Measurements from ENCODE around the gene SLC12A7.
"Not testable (repeated sequence)": the region's sequence is repeated elsewhere in the genome, so short reads cannot be mapped to it uniquely, and the experiment has no call there.

Gene SLC12A7

DNA sequence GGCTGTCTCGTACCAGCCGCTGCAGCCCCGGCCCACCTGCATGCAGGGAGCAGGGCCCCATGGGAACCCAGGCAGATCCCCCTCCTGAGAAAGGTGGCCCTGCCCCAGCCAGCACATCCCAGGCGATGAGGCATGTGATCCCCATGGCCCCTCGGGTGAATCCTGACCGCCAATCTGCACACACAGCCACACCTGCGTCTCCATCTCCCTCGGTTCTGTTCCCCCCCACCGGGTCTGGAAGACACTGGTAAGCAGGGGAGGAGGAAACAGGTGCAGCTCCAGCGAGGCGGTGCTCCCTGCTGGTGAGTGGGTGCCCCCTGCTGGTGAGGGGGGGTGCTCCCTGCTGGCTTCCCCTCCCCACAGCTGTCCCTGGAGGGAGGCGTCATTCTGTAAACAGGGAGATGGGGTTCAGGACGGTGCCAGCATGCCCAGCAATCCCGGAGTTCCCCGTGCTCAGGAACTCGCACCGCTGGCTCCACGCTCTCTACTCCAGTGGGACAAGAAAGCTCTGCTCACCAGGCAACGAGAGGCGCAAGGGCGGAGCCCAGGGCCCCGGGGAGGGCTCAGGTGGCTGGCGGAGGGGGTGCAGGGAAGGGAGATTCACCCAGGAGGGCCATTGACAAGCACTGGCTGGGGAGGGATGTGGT is 28.4 kb upstream of the SLC12A7 start:
- DNase-seq: peak; percentile 52 to 77 (median 71)

DNA sequence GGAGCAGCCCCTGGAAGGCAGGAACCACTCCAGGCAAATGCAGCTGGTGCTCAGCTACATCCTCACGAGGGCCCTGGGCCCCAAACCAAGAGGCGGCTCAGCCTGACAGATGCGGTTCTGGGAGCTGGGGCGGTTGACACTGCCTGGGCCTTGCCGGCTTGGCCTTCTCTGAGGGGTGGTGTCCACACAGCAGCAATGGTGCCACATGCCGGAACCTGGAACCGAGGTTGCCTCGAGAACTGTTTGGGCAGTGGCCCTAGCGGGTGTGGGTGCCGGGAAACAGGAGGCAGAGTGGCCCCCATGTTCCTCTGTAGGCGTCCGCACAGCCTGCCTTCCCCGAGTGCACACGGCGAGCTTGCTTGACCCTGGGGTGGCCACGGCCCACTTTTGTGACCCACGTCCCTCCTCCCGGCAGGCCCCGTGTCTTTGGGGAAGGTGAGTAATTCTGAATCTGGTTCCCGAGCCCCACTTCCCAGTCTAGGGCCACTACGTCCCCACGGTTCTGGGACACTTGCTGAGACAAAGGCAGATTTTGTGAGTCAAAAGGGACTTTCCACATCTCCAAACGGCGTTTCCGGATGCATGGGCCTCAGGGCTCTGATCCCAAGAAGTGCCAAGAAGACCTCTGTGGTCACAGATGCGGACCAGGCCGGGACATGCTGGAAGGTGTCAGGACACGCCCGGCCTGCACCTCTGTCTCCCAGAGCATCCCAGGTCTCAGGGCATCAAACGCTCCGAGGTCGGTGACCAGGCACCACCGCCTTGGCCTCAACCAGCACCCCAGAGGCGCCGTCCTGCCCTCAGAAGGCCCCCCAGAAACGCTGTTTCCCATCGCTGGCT is 27.7 kb upstream of the SLC12A7 start:
- DNase-seq: no peak

DNA sequence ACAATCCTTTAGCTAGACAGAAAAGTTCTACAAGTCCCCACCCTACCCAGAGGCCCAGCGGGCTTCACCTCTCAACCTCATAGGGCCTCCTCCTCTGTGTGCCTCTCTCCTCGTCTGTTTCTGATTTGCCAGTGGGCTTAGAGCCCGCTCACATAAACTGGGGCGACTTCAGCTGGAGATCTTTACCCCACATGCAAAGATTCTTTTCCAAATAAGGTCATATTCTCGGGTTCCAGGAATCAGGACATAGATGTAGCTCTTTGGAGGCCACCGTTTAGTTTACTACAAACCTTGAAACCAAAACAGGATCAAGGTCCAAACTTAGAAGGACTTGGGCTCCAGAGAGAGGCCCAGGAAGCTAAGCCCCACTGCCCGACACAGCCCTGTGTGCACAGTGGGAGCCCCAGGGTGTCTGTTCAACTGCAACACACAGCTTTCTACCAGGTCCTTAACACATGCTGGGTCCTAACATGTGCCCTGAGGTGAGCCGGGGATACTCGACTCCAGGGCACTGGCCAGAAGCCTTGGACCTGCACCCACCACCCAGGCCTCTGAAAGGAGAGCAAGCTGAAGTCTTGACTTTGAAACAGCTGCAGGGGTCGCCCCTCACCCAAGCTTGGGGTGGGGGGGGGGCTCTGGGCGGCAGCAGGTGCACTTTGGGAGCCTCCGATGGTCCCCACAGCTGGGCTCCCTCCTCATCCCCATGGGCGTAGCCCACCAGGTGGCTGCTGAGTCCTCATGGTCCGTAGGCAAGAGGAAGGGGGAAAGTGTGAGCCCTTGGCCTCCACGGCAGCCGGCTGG is 26.8 kb upstream of the SLC12A7 start:
- DNase-seq: no peak

DNA sequence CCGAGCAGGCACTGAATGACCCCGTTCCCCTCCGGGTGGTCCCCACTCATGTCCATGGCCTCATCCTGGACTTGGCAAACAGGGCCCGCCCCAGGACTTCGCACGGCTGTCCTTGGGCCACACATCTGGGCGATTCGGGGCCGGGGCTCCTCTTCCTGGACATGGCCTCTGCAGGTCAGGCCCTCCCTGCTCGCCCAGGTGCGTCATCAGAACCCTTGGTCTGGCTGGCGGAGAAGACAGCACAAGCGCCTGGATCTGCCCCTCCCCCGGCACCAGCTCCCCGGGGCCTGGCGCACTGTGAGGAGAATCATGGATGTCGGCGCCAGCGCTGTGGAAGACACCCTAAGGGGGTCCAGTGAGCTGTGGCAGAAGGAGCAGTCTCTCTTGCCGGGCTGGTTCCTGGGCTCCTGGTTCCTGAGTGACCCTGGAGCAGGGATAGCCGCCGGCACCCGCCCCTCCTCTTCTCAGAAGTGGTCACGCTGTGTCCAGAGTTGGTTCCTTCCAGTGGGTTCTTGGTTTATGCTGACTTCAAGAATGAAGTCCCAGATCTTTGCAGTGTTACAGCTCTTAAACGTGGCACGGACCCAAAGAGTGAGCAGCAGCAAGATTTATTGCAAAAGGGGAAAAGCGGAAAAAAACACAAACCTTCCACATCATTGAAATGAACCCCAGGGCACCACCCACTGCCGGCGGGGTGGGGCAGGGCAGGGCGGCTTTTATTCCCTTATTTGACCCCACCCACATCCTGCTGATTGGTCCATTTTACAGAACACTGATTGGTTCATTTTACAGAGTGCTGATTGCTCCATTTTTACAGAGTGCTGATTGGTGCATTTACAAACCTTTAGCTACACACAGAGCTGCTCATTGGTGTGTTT is 25.9 kb upstream of the SLC12A7 start:
- no peak for DNase-seq

DNA sequence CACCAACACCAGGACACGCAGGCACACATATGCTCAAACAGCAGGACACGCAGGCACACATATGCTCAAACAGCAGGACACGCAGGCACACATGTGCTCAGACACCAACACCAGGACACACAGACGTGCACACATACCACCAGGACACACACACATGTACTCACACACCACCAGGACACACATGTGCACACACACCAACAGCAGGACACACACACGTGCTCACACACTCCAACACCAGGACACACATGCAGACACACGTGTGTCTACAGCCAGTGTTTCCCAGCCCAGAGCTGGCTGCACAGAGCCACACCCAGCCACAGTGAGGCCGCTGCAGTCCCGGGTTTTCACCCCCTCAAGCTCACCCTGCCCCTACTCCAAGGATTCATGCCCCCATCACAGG is 25.0 kb upstream of the SLC12A7 start:
- DNase-seq: no peak

DNA sequence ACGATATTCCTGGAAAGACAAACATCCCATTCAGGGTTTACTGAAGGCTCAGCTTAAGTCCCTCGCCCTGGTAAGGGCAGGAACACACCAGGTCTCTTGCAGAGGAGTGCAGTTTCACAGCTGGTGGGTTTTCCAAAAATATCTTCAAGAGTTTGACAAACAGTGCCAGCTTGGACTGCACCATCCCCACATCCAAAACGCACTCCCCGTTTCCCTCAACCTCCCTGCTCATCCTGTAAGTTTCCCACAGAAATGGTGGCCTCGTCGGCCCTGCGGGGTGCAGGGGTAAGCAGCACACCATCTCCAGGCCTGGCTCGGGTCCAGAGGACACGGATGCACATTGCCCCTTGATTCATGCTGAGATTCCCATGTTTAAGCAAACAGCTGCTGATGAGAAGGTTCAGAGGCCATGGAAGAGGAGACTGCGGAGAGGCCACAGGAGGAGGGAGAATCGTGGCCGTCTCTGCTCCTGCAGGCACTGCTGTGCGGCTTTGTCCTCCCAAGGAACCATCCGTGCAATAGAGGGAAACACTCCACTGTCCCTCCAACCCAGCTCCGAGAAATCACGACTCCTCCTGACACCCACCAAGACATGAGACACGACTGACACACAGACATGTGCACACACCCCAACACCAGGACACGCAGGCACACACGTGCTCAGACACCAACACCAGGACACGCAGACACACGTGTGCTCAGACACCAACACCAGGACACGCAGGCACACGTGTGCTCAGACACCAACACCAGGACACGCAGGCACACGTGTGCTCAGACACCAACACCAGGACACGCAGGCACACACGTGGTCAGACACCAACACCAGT is 24.0 kb upstream of the SLC12A7 start:
- no peak for DNase-seq

DNA sequence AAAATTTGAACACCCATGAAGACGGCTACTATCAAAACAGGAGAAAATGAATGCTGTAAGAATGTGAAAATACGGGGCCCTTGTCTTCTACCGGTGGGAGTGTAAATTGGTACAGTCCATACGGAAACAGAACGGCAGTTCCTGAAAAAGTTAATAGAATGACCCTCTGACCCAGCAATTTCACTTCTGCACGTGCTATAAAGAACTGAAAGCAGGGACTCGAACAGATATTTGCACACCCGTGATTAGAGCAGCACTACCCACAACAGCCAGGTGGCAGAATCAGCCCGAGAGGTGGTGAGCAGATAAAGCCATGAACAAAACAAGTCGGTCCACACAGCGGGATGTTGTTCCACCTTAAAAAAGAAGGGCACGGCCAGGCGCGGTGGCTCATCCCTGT is 22.6 kb upstream of the SLC12A7 start:
- no peak for DNase-seq

DNA sequence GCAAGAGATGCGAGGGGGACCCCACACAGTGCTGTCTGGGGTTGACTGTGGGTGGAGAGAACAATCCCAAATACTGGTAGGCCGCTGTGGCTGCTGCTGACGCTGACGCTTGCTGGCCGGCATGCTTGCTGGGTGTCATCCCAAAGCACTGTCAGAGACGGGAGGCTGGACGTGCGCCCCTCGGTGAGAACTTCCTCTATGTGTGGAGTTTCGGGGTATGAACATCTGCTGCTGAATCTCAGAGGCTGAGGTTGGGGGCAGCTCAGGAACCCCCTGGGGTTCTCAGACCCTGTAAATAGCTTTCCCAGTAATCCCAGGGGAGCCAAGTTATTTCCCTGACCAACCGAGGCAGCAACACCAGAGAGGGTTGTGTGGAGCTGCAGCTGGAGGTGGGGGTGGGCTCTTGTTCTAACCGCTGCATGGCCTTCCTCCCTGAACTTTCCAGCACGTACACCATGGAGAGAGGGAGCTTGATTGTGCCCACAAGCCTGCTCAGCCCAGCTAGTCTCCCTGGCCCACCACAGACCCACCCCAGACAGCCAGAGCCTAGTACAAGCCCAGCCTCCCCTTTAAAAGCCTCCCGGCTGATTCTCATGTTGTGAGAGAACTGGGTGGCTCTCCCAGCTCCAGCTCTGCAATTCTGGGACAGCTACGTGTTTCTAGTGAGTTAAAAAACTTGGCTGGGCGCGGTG is 21.8 kb upstream of the SLC12A7 start:
- no peak for DNase-seq

DNA sequence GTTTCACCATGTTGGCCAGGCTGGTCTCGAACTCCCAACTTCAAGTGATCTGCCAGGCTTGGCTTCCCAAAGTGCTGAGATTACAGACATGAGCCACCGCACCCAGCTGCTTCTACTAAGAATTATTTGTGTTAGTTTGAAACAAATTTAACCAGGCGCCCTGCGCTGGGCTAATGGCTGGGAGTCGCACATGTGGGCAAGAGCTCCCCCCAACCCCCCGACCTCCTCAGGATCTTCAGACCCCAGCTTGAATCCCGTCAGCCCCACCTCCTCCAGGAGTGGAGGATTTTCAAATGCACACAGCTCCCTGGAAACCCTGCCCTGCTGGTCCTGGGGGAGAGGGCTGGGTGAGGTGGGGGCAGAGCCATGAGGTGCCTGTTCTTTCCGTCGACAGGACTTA is 21.2 kb upstream of the SLC12A7 start:
- DNase-seq: no peak

DNA sequence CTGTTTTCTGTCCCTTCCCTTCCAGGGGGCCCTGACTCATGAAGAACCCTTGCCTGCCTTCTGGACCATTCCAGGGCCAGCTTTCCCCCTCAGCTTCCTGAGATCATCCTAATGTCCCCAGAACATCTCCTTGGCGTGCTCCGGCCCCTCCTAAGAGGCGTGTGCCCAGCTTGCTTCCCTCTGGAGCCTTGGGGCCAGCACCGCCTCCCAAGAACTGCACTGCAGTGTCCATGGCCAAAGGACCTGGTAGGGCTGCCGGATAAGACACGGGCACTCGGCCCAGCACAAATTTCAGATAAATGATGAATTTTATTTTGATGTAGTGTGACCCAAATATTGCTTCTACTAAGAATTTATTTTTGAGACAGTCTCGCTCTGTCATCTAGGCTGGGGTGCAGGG is 20.7 kb upstream of the SLC12A7 start:
- DNase-seq: no peak

DNA sequence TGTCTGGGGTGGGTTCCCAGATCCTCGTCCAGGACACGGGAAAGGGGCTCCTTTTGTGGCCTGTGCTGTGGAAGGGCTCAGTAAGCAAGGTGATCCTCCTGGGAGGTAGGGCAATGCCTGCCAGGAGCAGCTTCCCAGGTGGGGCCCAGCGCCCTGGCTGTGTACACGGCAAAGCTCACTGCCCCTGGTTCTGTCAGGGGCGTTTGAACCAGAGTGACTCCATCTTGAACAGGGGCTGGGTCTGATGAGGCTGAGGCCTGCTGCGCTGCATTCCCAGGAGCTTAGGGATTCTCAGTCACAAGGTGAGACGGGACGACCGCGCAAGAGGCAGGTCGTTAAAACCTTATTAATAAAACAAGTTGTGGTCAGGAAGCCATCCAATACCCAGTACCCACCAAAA is 19.9 kb upstream of the SLC12A7 start:
- DNase-seq: no peak

DNA sequence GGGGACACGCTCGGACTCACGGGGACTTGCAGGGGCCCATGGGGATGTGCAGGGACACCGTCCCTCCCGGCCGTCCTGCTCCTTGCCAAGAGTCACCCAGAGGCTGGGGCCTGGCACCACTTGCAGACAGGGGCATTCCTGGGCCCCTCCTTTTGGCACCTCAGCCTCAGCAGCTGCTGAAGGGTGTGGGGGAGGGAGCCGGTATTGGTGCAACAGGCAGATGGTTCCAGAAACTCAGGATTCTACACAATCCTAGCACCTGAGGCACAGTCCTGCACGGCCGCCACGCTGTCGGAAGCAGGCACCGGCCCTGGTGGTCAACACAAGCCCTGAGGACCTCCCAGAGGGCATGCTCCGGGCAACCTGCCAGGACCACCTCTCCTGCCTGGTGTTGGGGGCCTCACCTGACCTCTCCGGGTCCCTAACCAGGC is 19.3 kb upstream of the SLC12A7 start:
- DNase-seq: no peak

DNA sequence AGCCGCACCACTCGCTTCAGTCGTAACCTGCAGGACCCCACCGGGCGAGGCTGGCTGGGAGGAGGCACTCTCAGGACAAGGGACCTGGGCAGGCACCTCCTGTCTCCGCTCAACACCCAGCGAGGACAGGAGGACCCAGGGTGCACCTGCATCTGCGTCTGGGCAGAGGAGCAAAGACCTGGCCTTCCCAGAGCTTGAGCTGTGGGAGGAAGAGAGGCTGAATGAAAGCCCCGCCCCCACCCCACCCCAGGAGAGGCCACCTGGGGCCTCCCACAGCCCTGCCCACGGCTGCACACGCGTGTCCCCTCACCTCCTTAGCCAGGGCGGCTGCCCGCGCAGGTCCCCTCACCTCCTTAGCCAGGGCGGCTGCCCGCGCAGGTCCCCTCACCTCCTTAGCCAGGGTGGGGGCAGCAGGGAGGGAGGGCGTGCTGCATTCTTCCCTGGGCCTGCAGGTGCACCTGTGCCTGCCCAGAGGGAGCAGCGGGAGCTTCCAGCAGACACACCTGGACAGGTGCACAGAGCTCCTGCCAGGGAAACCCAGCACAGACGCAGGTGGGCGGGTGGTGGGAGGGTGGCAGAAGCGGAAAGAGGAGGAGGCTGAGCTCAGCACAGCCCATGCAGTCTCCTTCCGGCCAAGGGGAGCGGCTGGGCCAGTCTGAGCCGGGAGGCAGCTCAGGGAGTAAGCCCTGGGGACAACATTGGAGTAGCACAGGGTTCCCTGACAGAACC is 18.5 kb upstream of the SLC12A7 start:
- no peak for DNase-seq

DNA sequence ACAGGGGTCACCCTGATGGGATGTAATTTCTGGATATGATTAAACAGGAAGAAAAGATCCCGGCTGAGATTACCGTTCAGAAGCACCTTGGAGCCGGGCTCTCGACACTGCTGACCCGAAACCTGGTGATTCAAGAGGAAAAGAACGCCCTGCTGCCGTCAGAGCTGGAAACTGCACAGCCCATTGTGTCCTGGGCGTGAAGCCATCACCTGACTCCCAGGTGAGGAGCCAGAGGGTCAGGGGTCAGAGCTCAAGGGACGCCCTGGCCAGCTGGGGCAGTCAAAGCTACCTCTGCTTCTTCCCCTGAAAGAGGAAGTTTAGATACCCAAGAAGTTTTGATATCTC is 17.8 kb upstream of the SLC12A7 start:
- DNase-seq: no peak

DNA sequence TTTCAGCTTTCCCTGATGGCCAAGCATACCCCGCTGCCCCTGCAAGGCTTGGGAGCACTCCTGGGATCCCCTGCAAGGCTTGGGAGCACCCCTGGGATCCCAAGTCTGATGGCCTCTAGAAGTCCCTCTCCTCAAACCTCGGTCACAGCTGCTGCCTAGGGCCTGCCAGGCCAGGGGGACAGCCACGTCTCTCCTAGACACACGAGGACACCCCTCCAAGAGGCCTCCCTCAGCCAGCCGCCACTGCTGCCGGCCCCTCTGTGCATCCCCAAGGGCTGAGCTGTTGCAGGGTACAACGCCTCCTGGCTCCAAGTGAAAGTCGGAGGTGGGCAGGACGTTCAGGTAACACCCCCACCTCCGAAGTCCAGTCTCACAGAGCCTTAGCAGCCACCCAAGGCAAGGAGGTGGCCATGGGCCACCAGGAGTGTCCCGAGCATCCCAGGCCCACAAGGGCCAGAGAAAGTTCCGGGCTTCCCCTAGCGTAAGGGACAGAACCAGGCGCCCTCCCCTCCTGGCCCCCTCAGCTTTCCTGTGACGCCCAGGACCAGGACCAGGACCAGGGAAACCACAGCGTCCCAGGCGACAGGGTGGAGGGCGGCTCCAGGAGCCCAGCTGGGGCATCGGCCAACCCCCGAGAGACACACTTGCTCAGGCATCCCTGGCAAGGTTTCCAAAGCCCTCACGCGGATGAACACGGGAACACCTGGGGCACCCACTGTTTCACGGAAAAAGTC is 17.3 kb upstream of the SLC12A7 start:
- no peak for DNase-seq

DNA sequence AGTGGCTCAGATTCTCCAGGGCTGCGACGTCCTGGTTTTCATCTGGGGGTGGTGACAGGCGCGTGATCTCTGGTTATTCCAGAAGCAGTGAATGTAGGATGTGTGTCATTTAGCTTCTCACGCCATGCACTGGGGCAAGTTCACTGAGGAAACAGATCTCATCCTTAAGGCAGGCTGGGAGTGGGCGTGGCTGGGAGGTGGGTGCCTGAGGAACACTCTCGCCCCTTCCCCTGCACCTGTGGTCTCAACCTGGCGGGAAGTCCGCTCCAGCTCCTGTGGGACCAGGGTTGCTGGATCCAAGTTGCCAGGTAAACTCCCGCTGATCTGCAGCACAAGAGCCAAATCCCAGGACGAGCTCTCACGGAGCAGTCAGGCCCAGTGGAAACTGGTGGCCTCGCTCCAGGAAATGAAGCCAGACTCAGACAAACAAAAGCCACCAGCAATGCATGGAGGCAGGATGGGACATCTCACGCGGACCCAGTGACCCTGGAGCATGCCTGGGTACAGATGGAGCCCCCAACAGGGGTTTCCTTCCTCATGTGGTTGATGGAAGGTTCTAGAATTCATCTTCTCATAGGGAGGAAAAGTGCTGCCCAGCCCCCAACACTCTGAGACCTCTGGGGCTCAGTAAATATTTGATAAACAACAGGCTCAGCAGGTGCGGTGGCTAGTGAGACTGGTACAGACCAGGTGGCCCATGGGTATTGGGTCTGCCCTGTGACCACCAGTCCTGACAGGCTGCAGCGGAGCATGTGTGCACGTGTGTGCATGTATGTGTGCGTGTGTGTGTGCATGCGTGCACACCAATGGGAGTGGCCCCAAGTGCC is 16.3 kb upstream of the SLC12A7 start:
- DNase-seq: no peak

DNA sequence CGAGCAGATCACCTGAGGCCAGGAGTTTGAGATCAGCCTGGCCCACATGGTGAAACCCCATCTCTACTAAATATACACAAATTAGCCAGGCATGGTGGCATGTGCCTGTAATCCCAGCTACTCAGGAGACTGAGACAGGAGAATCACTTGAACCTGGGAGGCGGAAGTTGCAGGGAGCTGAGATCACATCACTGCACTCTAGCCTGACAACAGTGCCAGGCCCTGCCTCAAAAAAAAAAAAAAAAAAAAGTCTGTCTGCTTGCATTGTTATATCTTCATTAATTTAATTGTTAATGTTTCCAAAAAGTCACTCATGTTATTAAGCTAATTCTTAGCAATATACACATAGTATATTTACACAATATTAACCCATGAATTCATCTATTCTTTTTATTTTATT is 13.8 kb upstream of the SLC12A7 start:
- DNase-seq: not testable (repeated sequence)

DNA sequence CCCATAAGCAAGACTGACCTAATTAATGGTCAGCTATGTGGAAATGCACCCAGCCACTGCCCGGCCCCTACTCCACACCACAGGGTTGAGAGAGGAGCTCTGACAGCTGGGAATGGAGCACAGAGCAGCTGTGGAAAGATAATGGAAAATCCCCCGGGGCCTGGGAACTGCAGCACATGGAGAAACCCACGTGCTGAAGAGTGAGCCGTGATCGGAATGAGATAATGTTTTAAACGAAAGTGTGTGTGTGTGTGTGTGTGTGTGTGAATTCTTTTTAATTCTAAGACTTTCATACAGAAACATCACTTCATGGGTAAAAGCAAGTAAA is 13.1 kb upstream of the SLC12A7 start:
- no peak for DNase-seq

Measured in T-helper 1 cell (primary cell).